ENCODE results near the gene MTA2. TPM values are rescaled to one million over a fixed set of nuclear protein-coding genes. Genes with fewer than 3 reads are reported as not detected.

Gene MTA2
- total and polyA plus RNA-seq, 2 of the 8 experiments (the other 6 are each of a cell fraction or from before 2014, with no cell fraction given): 25.7 to 114 TPM

DNA sequence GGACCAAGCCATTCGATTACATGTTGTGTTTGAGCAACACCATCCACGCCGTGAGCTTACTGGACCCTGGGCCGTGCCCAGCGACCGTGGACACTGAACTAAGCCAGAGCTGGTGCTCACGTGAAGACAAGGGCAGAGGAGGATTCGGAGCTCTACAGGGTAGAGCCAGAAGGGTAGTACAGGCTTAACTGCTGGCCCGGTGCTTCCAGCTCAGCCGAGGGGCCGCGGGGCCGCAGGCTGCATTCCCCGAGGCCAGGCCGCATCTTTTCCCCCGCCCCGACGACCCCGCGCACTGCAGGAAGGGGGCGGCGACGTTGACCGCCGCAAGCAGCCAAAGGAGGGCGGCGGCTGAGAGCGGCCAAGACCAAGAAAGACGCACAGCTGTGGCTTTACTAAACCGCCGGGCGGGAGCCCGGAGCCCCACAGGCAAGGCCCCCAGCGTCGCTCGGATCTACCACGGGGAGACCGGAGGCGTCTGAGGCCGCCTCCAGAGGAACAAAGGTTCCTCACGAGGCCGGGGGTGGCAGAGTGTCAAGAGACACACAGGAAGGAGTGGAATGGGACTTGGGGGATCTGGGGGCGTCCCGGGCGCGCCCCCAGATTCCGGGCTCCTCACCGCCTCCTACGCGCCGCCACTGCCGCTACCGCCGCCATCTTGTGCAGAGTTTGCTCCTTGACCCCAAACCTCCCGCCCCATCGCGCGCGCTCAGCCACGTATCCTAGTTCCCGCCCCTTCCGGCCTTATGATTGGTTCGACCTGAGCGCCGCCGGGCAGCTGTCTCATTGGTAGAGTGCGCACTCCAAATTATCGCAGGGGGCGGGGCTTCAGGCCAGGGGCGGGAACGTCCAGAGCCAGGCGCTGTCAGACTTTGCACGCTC is 44.5 kb upstream of the MTA2 start, which contains the start of gene GANAB (continued):
- TF ChIP-seq CBX8 (IDR thresholded peaks at IDR 0.05; ENCODE audit: borderline replicate concordance, low read depth, low read length) (no peak), CTBP2 (IDR thresholded peaks at IDR 0.05; ENCODE audit: borderline replicate concordance, insufficient read depth, insufficient read length, low read length) (no peak), CEBPB (IDR thresholded peaks at IDR 0.05; ENCODE audit: low read depth, low read length) (no peak), SP1 (IDR thresholded peaks at IDR 0.05; ENCODE audit: low read depth, low read length) (peak; percentile 84; the same call in 1 of the 2 replicates), BRCA1 (IDR thresholded peaks at IDR 0.05; ENCODE audit: low read depth, low read length) (no peak), RNF2 (IDR thresholded peaks at IDR 0.05; ENCODE audit: borderline replicate concordance, low read depth, low read length, missing control alignments, poor library complexity, severe bottlenecking) (no peak), JUND (IDR thresholded peaks at IDR 0.05; ENCODE audit: low read length) (no peak), HDAC6 (IDR thresholded peaks at IDR 0.05; ENCODE audit: low read depth, low read length) (no peak), YY1 (IDR thresholded peaks at IDR 0.05; ENCODE audit: low read depth, low read length) (peak; percentile 98), SP2 (IDR thresholded peaks at IDR 0.05; ENCODE audit: low read length) (no peak), SRF (IDR thresholded peaks at IDR 0.05; ENCODE audit: low read depth, low read length) (no peak), SP4 (IDR thresholded peaks at IDR 0.05; ENCODE audit: low read length) (no peak), MAFK (IDR thresholded peaks at IDR 0.05; ENCODE audit: low read depth, low read length) (no peak), EP300 (IDR thresholded peaks at IDR 0.05; ENCODE audit: borderline replicate concordance in 1 of 2, low read depth in 2 of 2, low read length in 2 of 2) (no peak), CBX5 (IDR thresholded peaks at IDR 0.05; ENCODE audit: low read depth, low read length) (no peak), RBBP5 (IDR thresholded peaks at IDR 0.05; ENCODE audit: borderline replicate concordance, low read depth, low read length) (no peak)
- TF ChIP-seq, protein P1, sequence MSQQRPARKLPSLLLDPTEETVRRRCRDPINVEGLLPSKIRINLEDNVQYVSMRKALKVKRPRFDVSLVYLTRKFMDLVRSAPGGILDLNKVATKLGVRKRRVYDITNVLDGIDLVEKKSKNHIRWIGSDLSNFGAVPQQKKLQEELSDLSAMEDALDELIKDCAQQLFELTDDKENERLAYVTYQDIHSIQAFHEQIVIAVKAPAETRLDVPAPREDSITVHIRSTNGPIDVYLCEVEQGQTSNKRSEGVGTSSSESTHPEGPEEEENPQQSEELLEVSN (IDR thresholded peaks at IDR 0.05): no peak
- TF ChIP-seq, protein P2, sequence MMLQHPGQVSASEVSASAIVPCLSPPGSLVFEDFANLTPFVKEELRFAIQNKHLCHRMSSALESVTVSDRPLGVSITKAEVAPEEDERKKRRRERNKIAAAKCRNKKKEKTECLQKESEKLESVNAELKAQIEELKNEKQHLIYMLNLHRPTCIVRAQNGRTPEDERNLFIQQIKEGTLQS (IDR thresholded peaks at IDR 0.05; ENCODE audit: insufficient read depth, low read depth, low read length): no peak
- TF ChIP-seq, protein P3, sequence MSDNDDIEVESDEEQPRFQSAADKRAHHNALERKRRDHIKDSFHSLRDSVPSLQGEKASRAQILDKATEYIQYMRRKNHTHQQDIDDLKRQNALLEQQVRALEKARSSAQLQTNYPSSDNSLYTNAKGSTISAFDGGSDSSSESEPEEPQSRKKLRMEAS (IDR thresholded peaks at IDR 0.05): no peak
- TF ChIP-seq, protein P4, sequence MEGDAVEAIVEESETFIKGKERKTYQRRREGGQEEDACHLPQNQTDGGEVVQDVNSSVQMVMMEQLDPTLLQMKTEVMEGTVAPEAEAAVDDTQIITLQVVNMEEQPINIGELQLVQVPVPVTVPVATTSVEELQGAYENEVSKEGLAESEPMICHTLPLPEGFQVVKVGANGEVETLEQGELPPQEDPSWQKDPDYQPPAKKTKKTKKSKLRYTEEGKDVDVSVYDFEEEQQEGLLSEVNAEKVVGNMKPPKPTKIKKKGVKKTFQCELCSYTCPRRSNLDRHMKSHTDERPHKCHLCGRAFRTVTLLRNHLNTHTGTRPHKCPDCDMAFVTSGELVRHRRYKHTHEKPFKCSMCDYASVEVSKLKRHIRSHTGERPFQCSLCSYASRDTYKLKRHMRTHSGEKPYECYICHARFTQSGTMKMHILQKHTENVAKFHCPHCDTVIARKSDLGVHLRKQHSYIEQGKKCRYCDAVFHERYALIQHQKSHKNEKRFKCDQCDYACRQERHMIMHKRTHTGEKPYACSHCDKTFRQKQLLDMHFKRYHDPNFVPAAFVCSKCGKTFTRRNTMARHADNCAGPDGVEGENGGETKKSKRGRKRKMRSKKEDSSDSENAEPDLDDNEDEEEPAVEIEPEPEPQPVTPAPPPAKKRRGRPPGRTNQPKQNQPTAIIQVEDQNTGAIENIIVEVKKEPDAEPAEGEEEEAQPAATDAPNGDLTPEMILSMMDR (IDR thresholded peaks at IDR 0.05; ENCODE audit: control extremely low read depth in 1 of 3, insufficient read depth in 1 of 3, low read depth in 1 of 3, low read length in 3 of 3): no peak

All from H1 (cell line).